Measurements from ENCODE around the gene GRIPAP1. TPM values are rescaled to one million over a fixed set of nuclear protein-coding genes. Genes with fewer than 3 reads are reported as not detected.

The GRIPAP1 gene
- total RNA-seq, 1 experiment from 2014 or later, result 16.6 TPM

GRCh38 chrX:48971249-48972219 lies 30.5 kb downstream of the GRIPAP1 start, which contains the start of gene KCND1:
Gene KCND1 (minus strand): TSS chrX:48971844. CDS start chrX:48970271, 1,573 bp downstream.
- no peak for DNase-seq (ENCODE audit: low read depth, low spot score)
- in situ Hi-C loops (cut with HindIII; ENCODE audit: low pct_unique_long_range_greater_than_20kb, low sequenced_read_pairs), result no loop called here

GRCh38 chrX:48969471-48969870 lies 32.6 kb downstream of the GRIPAP1 start:
- in situ Hi-C loops (cut with HindIII; ENCODE audit: low pct_unique_long_range_greater_than_20kb, low sequenced_read_pairs), result no loop called here
- DNase-seq (ENCODE audit: low read depth, low spot score), result no peak

GRCh38 chrX:48968377-48968776 lies 33.7 kb downstream of the GRIPAP1 start:
- no peak for DNase-seq (ENCODE audit: low read depth, low spot score)
- in situ Hi-C loops (cut with HindIII; ENCODE audit: low pct_unique_long_range_greater_than_20kb, low sequenced_read_pairs), result no loop called here

GRCh38 chrX:48966796-48967579 lies 35.1 kb downstream of the GRIPAP1 start:
- in situ Hi-C loops (cut with HindIII; ENCODE audit: low pct_unique_long_range_greater_than_20kb, low sequenced_read_pairs), result no loop called here
- no peak for DNase-seq (ENCODE audit: low read depth, low spot score)

DNA sequence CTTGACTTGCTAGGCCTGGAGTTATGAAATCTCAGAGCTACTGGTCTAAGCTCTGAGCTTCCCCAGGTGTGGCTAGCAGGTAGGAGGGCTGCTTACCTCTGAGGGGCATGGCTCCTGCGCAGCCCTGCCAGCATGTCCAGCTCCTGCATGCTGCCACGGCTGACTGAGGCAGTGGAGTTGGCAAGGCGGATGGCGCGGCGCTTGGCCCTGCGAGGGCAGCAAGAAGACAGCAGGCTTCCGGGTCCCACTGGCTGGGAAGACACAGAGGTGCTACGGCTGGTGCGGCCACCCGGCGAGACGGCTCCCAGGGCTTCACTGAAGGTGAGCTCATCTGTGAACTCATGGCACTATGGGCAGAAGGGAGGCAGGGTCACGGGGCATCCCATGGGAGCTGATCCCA lies 36.1 kb downstream of the GRIPAP1 start:
- in situ Hi-C loops (cut with HindIII; ENCODE audit: low pct_unique_long_range_greater_than_20kb, low sequenced_read_pairs), result no loop called here
- no peak for DNase-seq (ENCODE audit: low read depth, low spot score)

- in situ Hi-C loops (cut with HindIII; ENCODE audit: low pct_unique_long_range_greater_than_20kb, low sequenced_read_pairs), result no loop called here
These were observed 40.4 kb downstream of the GRIPAP1 start for GRCh38 chrX:48961585-48962091.

DNA sequence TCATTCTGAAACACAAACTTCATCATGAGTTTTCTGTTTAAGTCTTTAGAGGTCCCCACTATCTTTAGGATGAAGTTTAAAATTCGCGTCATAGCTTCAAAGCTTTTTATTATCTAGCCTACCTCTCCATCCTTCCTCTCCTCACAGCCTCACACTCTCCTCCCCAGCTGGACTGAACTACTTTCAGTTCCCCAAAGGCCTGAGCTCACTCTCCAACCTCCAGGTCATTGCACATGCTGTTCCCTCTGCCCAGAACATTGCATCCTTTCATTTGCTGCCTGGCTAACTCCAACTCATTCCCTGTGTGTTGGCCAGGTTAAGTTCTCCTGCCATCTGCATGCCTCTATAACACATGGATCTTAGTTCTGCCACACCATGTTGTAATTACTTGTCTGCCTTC lies 41.8 kb downstream of the GRIPAP1 start:
- DNase-seq (ENCODE audit: low read depth, low spot score), result no peak
- in situ Hi-C loops (cut with HindIII; ENCODE audit: low pct_unique_long_range_greater_than_20kb, low sequenced_read_pairs), result no loop called here

More at GRCh38 chrX:48961585-48962091, 40.4 kb downstream of the GRIPAP1 start:
- no peak for DNase-seq (ENCODE audit: low read depth, low spot score)

GRCh38 chrX:48958635-48959094 lies 43.4 kb downstream of the GRIPAP1 start:
- DNase-seq (ENCODE audit: low read depth, low spot score), result peak; percentile 19
- in situ Hi-C loops (cut with HindIII; ENCODE audit: low pct_unique_long_range_greater_than_20kb, low sequenced_read_pairs), result no loop called here

DNA sequence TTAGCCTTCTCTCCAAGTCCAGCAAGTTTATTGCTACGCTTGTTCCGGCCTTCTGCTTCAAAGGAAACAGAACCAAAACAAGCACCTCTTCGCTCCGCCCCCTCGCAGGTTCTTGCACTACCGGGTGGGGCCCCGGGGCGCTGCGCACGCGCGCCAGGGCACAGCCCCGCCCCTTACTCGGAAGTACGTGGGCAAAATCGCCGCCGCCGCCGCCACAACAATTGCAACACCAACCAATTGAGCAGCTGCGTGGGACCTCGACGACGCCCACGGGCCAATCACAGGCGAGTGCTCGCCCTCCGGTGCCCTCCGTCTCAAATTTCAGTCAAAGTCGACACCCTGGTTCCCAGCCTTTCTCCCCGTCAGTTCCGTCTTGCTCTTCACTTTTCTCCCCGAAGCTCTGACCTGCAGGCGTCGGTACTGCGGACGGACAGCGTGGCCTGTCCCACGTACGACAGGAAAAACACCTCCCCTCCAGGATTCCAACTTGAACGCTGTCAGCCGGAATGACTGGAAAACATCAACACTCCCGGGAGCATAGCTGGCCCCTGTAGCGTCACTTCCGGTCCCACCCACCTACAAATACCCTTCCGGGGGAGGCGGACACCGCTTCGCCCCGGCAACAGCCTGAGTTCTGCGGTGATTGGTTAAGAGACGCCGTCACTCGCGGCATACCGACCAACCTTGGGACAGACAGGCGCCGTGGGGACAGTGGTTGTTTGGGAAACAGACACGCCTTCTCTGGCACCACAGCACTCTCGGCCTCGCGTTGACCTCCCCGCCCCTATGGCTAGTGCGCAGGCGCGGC lies 44.0 kb downstream of the GRIPAP1 start:
- peak; percentile 97 for DNase-seq (ENCODE audit: low read depth, low spot score)
- in situ Hi-C loops (cut with HindIII; ENCODE audit: low pct_unique_long_range_greater_than_20kb, low sequenced_read_pairs), result no loop called here

GRCh38 chrX:48957477-48957826 lies 44.6 kb downstream of the GRIPAP1 start, which contains the start of gene OTUD5:
Gene OTUD5 (minus strand): TSS chrX:48957607. CDS start chrX:48957570, 37 bp downstream.
- in situ Hi-C loops (cut with HindIII; ENCODE audit: low pct_unique_long_range_greater_than_20kb, low sequenced_read_pairs), result no loop called here
- no peak for DNase-seq (ENCODE audit: low read depth, low spot score)

- in situ Hi-C loops (cut with HindIII; ENCODE audit: low pct_unique_long_range_greater_than_20kb, low sequenced_read_pairs), result no loop called here
- DNase-seq (ENCODE audit: low read depth, low spot score), result no peak
These were observed 45.2 kb downstream of the GRIPAP1 start for GRCh38 chrX:48956728-48957414.

- in situ Hi-C loops (cut with HindIII; ENCODE audit: low pct_unique_long_range_greater_than_20kb, low sequenced_read_pairs), result no loop called here
- DNase-seq (ENCODE audit: low read depth, low spot score), result no peak
These were observed 53.5 kb downstream of the GRIPAP1 start for GRCh38 chrX:48948589-48948988.

DNA sequence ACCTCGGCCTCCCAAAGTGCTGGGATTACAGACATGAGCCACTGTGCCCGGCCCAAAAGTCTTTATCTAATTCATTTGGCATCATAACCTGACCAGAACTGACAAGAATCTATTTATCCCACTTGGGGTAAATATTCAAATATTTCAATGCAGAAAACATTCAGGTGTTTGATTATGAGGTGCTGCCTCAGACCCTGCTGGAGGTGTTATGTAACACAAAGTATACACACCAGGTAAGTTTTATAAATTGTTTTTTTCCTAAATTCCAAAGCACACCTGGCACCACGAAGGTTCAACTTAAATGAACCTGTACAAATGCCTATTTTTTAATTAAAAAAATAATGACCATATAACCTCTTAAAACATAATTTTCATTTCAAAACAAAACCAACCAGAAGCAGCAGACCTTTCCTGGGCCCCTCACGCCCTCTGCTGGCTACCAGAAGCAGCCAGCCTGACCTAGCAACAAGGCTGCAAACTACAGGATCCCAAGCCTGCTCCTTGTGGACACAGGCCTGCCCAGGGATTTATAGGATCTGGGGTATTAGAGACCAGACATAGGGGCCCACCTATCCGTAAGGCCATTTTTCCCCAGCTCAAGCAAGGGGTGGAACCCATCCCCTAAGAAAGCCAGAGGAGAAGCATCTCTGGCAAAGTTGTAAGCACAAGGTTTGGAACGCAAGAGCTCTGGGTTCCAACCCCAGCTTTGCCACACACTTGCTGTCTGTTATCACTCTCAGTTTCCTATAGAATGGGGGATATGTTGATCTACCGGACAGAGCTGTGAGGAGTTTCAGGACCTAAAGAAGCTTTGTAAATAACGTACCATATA lies 56.3 kb downstream of the GRIPAP1 start:
- in situ Hi-C loops (cut with HindIII; ENCODE audit: low pct_unique_long_range_greater_than_20kb, low sequenced_read_pairs), result no loop called here
- DNase-seq (ENCODE audit: low read depth, low spot score), result peak; percentile 64

GRCh38 chrX:48942895-48943294 lies 59.2 kb downstream of the GRIPAP1 start:
- in situ Hi-C loops (cut with HindIII; ENCODE audit: low pct_unique_long_range_greater_than_20kb, low sequenced_read_pairs), result no loop called here

DNA sequence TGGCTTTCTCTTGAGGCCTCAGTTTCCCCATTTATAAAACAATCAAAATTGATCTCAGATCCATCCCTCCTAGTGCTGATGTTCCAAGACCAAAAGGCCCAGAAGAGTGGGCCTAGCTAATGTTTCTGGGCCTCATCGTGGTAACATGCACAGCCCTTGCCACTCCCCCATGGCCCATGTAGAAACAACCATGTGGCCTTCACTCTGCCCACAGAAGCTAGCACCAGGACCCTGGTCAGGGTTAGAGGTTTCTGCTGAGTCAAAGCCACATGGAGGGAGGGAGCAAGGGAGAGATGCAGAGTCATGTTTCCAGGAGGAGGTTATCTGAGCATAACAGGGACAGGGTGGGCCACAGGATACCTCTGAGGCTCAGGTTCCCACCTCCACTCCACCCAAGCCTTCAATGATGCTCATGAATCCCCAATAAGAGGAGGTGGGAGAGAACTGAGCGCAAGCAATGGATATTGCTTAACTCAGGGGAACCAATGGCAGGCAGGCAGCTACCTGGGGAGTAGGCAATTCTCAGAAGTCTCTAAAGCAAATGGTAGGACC lies 61.6 kb downstream of the GRIPAP1 start:
- in situ Hi-C loops (cut with HindIII; ENCODE audit: low pct_unique_long_range_greater_than_20kb, low sequenced_read_pairs), result no loop called here
- no peak for DNase-seq (ENCODE audit: low read depth, low spot score)

More at GRCh38 chrX:48942895-48943294, 59.2 kb downstream of the GRIPAP1 start:
- DNase-seq (ENCODE audit: low read depth, low spot score), result no peak

Measured in SK-MEL-5 (cell line).